SK-N-SH treated with all-trans-retinoic acid at 6 μM for 48 hours (cell line): ENCODE measurements around the gene SQOR.

Source experiments
- ATAC-seq: fragments of 200-7000 bp; cut with Tn5 transposase; 3 replicates; pipeline ENCODE4 v1.9.1; 2020; ENCODE audit warnings: mild to moderate bottlenecking, moderate library complexity
- ARNTL ChIP-seq: fragments of 450-650 bp; formaldehyde crosslinking; IDR thresholded peaks from 2 replicates; pipeline ENCODE4 v1.5.0; 2020; ENCODE audit warnings: low read depth, mild to moderate bottlenecking, moderate library complexity, borderline replicate concordance
- BACH2 ChIP-seq: fragments of 250-450 bp; sonication (Bioruptor Pico); IDR thresholded peaks from 2 replicates; pipeline ENCODE4 v1.9.0; 2021; ENCODE audit warnings: mild to moderate bottlenecking, borderline replicate concordance
- CSDC2 ChIP-seq: fragments of 250-450 bp; sonication (Bioruptor Pico); IDR thresholded peaks from 2 replicates; pipeline ENCODE4 v1.5.0; 2020; ENCODE audit warnings: mild to moderate bottlenecking, moderate library complexity
- GLIS3 ChIP-seq: fragments of 250-450 bp; sonication (Bioruptor Pico); IDR thresholded peaks from 2 replicates; pipeline ENCODE4 v1.5.0; 2020; ENCODE audit warnings: mild to moderate bottlenecking, moderate library complexity
- ISL1 ChIP-seq: fragments of 250-450 bp; sonication (Bioruptor Pico); IDR thresholded peaks from 2 replicates; pipeline ENCODE4 v2.1.2; 2022; ENCODE audit warnings: mild to moderate bottlenecking, moderate library complexity
- OSR1 ChIP-seq: fragments of 250-450 bp; sonication (Bioruptor Pico); IDR thresholded peaks from 2 replicates; pipeline ENCODE4 v1.8.0; 2022; ENCODE audit warnings: moderate library complexity, mild to moderate bottlenecking, inconsistent platforms
- PPARA ChIP-seq: fragments of 250-450 bp; sonication (Bioruptor Pico); IDR thresholded peaks from 2 replicates; pipeline ENCODE4 v1.5.0; 2020; ENCODE audit warnings: mild to moderate bottlenecking, borderline replicate concordance
- RARB ChIP-seq: fragments of 250-450 bp; sonication (Bioruptor Pico); IDR thresholded peaks from 2 replicates; pipeline ENCODE4 v1.8.0; 2021; ENCODE audit warnings: mild to moderate bottlenecking, moderate library complexity
- SNAI2 ChIP-seq: fragments of 250-450 bp; sonication (Bioruptor Pico); IDR thresholded peaks from 2 replicates; pipeline ENCODE4 v1.5.0; 2020; ENCODE audit warnings: mild to moderate bottlenecking, moderate library complexity
- TOX ChIP-seq: fragments of 250-450 bp; sonication (Bioruptor Pico); IDR thresholded peaks from 2 replicates; pipeline ENCODE4 v1.8.0; 2021; ENCODE audit warnings: mild to moderate bottlenecking, moderate library complexity, borderline replicate concordance
- ZFP3 ChIP-seq: fragments of 250-450 bp; sonication (Bioruptor Pico); IDR thresholded peaks from 2 replicates; pipeline ENCODE4 v1.5.0; 2020; ENCODE audit warnings: mild to moderate bottlenecking, moderate library complexity
- ZFP30 ChIP-seq: fragments of 450-650 bp; formaldehyde crosslinking; IDR thresholded peaks from 2 replicates; pipeline ENCODE4 v1.5.0; 2022; ENCODE audit warnings: mild to moderate bottlenecking, moderate library complexity
- ZNF565 ChIP-seq: fragments of 450-650 bp; formaldehyde crosslinking; conservative IDR thresholded peaks from 2 replicates; pipeline ENCODE4 v1.5.0; 2020; ENCODE audit warnings: low read depth, mild to moderate bottlenecking, moderate library complexity
- ZNF70 ChIP-seq: fragments of 450-650 bp; formaldehyde crosslinking; IDR thresholded peaks from 2 replicates; pipeline ENCODE4 v1.5.0; 2020; ENCODE audit warnings: mild to moderate bottlenecking, moderate library complexity
- ZNF8 ChIP-seq: fragments of 450-650 bp; formaldehyde crosslinking; IDR thresholded peaks from 2 replicates; pipeline ENCODE4 v1.5.0; 2020; ENCODE audit warnings: mild to moderate bottlenecking, moderate library complexity
- TF ChIP-seq, protein P1 (sequence below): fragments of 250-450 bp; sonication (Bioruptor Pico); IDR thresholded peaks from 2 replicates; pipeline ENCODE4 v1.5.0; 2020; ENCODE audit warnings: mild to moderate bottlenecking, moderate library complexity
- TF ChIP-seq, protein P2 (sequence below): fragments of 250-450 bp; sonication (Bioruptor Pico); IDR thresholded peaks from 2 replicates; pipeline ENCODE4 v1.8.0; 2020; ENCODE audit warnings: mild to moderate bottlenecking, moderate library complexity, borderline replicate concordance
- TF ChIP-seq, protein P3 (sequence below): fragments of 250-450 bp; sonication (Bioruptor Pico); IDR thresholded peaks from 2 replicates; pipeline ENCODE4 v1.8.0; 2021; ENCODE audit warnings: low read depth, mild to moderate bottlenecking, moderate library complexity, borderline replicate concordance
- TF ChIP-seq, protein P4 (sequence below): fragments of 250-450 bp; sonication (Bioruptor Pico); IDR thresholded peaks from 2 replicates; pipeline ENCODE4 v1.5.1; 2020; ENCODE audit warnings: low read depth, mild to moderate bottlenecking, moderate library complexity
- TF ChIP-seq, protein P5 (sequence below): fragments of 250-450 bp; sonication (Bioruptor Pico); IDR thresholded peaks from 2 replicates; pipeline ENCODE4 v1.5.1; 2021; ENCODE audit warnings: mild to moderate bottlenecking, moderate library complexity

The SQOR gene

DNA sequence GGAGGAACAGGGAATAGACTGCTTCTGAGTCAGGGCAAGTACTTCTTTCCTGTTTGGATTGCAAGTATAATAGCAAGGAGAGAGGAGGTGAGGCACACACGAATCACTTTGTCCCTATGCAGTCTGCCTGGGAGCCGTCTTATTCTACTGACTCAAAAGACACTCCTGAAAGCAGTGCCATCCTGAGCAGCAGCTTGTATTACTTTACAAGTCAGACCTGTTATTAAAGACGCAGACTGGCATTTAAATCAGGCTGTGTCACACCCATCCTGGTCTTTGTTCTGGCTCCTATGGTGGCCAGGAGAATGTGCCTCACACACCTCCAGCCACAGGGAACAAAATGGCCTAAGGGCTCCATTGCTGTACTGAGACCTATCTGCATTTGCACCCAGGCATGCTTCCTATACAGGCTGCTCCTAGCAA is 17.9 kb upstream of the SQOR start:
- no peak for ATAC-seq
- TF ChIP-seq ZFP3 (CRISPR knock-in tag) (no peak), PPARA (no peak), ARNTL (no peak), BACH2 (CRISPR knock-in tag) (no peak), SNAI2 (CRISPR knock-in tag) (no peak), RARB (CRISPR knock-in tag) (no peak), TOX (CRISPR knock-in tag) (no peak), OSR1 (CRISPR knock-in tag) (no peak), CSDC2 (no peak), ZFP30 (CRISPR knock-in tag) (no peak), ZNF565 (CRISPR knock-in tag) (no peak), ISL1 (CRISPR knock-in tag) (no peak), GLIS3 (no peak)
- TF ChIP-seq, protein P1, sequence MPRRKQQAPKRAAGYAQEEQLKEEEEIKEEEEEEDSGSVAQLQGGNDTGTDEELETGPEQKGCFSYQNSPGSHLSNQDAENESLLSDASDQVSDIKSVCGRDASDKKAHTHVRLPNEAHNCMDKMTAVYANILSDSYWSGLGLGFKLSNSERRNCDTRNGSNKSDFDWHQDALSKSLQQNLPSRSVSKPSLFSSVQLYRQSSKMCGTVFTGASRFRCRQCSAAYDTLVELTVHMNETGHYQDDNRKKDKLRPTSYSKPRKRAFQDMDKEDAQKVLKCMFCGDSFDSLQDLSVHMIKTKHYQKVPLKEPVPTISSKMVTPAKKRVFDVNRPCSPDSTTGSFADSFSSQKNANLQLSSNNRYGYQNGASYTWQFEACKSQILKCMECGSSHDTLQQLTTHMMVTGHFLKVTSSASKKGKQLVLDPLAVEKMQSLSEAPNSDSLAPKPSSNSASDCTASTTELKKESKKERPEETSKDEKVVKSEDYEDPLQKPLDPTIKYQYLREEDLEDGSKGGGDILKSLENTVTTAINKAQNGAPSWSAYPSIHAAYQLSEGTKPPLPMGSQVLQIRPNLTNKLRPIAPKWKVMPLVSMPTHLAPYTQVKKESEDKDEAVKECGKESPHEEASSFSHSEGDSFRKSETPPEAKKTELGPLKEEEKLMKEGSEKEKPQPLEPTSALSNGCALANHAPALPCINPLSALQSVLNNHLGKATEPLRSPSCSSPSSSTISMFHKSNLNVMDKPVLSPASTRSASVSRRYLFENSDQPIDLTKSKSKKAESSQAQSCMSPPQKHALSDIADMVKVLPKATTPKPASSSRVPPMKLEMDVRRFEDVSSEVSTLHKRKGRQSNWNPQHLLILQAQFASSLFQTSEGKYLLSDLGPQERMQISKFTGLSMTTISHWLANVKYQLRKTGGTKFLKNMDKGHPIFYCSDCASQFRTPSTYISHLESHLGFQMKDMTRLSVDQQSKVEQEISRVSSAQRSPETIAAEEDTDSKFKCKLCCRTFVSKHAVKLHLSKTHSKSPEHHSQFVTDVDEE = no peak
- TF ChIP-seq, protein P2, sequence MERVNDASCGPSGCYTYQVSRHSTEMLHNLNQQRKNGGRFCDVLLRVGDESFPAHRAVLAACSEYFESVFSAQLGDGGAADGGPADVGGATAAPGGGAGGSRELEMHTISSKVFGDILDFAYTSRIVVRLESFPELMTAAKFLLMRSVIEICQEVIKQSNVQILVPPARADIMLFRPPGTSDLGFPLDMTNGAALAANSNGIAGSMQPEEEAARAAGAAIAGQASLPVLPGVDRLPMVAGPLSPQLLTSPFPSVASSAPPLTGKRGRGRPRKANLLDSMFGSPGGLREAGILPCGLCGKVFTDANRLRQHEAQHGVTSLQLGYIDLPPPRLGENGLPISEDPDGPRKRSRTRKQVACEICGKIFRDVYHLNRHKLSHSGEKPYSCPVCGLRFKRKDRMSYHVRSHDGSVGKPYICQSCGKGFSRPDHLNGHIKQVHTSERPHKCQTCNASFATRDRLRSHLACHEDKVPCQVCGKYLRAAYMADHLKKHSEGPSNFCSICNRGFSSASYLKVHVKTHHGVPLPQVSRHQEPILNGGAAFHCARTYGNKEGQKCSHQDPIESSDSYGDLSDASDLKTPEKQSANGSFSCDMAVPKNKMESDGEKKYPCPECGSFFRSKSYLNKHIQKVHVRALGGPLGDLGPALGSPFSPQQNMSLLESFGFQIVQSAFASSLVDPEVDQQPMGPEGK (CRISPR knock-in tag) = no peak
- TF ChIP-seq, protein P3, sequence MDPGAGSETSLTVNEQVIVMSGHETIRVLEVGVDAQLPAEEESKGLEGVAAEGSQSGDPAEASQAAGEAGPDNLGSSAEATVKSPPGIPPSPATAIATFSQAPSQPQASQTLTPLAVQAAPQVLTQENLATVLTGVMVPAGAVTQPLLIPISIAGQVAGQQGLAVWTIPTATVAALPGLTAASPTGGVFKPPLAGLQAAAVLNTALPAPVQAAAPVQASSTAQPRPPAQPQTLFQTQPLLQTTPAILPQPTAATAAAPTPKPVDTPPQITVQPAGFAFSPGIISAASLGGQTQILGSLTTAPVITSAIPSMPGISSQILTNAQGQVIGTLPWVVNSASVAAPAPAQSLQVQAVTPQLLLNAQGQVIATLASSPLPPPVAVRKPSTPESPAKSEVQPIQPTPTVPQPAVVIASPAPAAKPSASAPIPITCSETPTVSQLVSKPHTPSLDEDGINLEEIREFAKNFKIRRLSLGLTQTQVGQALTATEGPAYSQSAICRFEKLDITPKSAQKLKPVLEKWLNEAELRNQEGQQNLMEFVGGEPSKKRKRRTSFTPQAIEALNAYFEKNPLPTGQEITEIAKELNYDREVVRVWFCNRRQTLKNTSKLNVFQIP = no peak
- TF ChIP-seq, protein P4, sequence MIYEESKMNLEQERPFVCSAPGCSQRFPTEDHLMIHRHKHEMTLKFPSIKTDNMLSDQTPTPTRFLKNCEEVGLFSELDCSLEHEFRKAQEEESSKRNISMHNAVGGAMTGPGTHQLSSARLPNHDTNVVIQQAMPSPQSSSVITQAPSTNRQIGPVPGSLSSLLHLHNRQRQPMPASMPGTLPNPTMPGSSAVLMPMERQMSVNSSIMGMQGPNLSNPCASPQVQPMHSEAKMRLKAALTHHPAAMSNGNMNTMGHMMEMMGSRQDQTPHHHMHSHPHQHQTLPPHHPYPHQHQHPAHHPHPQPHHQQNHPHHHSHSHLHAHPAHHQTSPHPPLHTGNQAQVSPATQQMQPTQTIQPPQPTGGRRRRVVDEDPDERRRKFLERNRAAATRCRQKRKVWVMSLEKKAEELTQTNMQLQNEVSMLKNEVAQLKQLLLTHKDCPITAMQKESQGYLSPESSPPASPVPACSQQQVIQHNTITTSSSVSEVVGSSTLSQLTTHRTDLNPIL (CRISPR knock-in tag) = no peak
- TF ChIP-seq, protein P5, sequence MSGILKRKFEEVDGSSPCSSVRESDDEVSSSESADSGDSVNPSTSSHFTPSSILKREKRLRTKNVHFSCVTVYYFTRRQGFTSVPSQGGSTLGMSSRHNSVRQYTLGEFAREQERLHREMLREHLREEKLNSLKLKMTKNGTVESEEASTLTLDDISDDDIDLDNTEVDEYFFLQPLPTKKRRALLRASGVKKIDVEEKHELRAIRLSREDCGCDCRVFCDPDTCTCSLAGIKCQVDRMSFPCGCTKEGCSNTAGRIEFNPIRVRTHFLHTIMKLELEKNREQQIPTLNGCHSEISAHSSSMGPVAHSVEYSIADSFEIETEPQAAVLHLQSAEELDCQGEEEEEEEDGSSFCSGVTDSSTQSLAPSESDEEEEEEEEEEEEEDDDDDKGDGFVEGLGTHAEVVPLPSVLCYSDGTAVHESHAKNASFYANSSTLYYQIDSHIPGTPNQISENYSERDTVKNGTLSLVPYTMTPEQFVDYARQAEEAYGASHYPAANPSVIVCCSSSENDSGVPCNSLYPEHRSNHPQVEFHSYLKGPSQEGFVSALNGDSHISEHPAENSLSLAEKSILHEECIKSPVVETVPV (CRISPR knock-in tag) = no peak

DNA sequence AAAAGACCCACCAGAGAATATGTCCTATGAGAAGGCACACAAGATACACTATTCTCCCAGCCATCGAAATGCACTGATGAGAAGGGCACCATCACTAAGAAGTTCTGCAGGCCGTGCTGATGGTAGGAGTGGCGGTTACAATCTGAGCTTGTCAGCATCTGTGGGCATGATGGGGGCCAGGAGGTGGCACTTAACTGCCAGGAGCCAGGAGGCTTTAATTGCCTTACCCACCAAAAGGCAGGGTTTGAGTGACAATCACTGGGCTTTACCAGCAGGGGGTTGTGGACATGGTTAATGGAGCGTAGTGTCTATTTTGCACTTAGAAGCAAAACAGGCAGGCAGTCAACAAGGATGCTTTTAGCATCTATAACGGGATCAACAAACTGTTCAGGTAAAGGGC is 16.0 kb upstream of the SQOR start:
- TF ChIP-seq, protein P2 (CRISPR knock-in tag) = no peak
- TF ChIP-seq BACH2 (CRISPR knock-in tag) (no peak), ZNF565 (CRISPR knock-in tag) (no peak)
- ATAC-seq = no peak

DNA sequence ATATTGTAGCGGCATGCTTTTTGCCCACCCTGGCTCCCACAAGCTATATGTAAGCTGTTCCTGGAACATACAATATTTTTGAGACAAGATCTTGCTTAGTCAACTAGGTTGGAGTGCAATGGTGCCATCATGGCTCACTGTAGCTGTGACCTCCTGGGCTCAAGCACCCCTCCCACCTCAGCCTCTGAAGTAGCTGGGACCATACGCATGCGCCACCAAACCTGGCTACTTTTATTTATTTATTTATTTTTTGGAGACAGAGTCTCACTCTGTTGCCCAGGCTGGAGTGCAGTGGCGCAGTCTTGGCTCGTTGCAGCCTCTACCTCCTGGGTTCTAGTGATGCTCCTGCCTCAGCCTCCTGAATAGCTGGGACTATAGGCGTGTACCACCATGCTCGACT is 6.7 kb upstream of the SQOR start:
- TF ChIP-seq ARNTL (no peak), ZNF70 (no peak), RARB (CRISPR knock-in tag) (no peak), GLIS3 (no peak), ZNF8 (CRISPR knock-in tag) (no peak)
- no peak for ATAC-seq
